T-helper 22 cell (primary cell): ENCODE results near the gene MYNN.

Experiments
- DNase-seq: peaks from one replicate; pipeline ENCODE4 v3.0.0-alpha.2; 2020; ENCODE audit warnings: low read depth

MYNN gene

DNA sequence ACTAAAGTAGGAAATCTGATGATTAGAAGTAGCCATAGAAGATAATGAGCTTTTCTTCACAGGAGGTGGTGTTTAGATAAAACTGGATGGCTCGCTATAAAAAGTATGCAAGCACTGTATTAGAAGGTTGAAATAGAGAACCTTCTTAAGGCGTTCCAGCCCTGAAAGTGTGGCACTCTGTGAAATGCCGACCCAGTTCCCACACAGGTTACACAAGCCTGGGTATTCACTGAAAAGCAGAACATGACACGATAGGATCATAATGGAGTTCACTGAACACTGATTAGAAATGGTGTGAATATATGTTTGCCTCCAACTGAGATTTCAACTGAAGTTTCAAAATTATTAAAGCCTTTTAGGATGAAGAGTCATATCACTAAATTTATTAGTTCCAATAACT is 54.5 kb downstream of the MYNN start:
- DNase-seq = no peak

DNA sequence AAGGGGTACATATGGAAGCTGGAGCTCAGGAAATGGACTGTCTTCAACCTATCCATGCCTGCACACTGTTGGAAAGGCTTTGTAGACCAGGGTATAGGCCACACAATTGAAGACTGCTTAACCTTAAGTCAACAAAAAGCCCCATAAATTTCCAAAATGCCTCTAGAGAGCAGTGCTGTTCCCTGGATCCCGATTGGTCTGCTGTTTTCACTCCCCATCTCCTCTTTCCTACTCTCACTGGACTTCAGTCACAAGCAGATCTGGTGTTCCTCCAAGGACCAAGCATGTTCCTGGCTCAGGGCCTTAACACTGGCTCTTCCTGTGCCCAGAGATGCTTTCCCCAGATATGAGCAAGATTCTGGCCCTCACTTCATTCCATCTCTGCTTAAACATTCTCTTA is 62.3 kb downstream of the MYNN start:
- no peak for DNase-seq

GRCh38 chr3:169836078-169836941 is 63.1 kb downstream of the MYNN start:
- DNase-seq = no peak

DNA sequence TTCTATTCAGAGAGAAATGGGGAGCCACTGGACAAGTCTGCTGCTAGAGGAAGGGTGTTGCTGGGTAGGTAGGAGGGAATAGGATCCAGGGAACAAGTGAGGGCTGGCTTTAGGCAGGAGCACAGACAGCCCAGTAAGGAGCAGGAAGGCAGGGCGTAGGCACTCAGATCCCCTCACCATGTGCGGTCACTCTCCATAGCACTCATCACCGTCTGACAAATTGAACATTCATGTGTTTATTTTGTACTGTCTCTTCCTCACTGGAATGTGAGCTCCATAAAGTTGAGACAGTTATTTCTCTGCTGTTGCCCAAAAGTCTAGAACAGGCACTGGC is 63.7 kb downstream of the MYNN start:
- no peak for DNase-seq

GRCh38 chr3:169838511-169839030 is 65.4 kb downstream of the MYNN start:
- DNase-seq = no peak
